Tibial artery (tissue), 4 donors: ENCODE measurements around the gene USH1C.

Experiments used
- DNase-seq, 2 donors: peaks; one replicate each; pipeline ENCODE4 v3.0.0-alpha.2; 2019
- H3K27ac ChIP-seq, 2 donors: fragments of 200-600 bp; sonication (generic) in 1 of 2; 1 replicate in 1 of 2; 2 replicates in 1 of 2; pipeline ENCODE4 v1.5.1; 2018 to 2019; ENCODE audit warnings: mild to moderate bottlenecking in 1 of 2
- H3K27me3 ChIP-seq, 2 donors: fragments of 200-600 bp; sonication (generic) in 1 of 2; one replicate each; pipeline versions ENCODE4 v1.5.1 to v1.6.0; 2016 to 2019
- H3K36me3 ChIP-seq, 3 donors: fragments of 200-600 bp; sonication (generic) in 2 of 3; one replicate each; pipeline ENCODE4 v1.5.1; 2016 to 2019; ENCODE audit warnings: mild to moderate bottlenecking in 2 of 3
- H3K4me1 ChIP-seq, 4 donors: fragments of 200-600 bp; sonication (generic) in 2 of 4; 1 replicate in 3 of 4; 2 replicates in 1 of 4; pipeline ENCODE4 v1.5.1; 2016 to 2019
- H3K4me3 ChIP-seq, 2 donors: fragments of 200-600 bp; sonication (generic) in 1 of 2; 1 replicate in 1 of 2; 2 replicates in 1 of 2; pipeline ENCODE4 v1.5.1; 2018 to 2019; ENCODE audit warnings: mild to moderate bottlenecking in 2 of 2
- H3K9me3 ChIP-seq, 3 donors: fragments of 200-600 bp; sonication (generic) in 1 of 3; one replicate each; pipeline ENCODE4 v1.5.1; 2016 to 2019
- intact Hi-C: fragments of 100-400 bp; cut with DNase I; formaldehyde crosslinking; loops from one replicate; pipeline ENCODE4 v1.15.0; 2023; ENCODE audit warnings: low total_unique reads
- TF ChIP-seq, protein P1 (sequence below), 2 experiments: fragments of 200-600 bp in 1 of 2; fragments of 450-650 bp in 1 of 2; IDR thresholded peaks; one replicate each; pipeline ENCODE4 v1.5.1; 2017 to 2019; ENCODE audit warnings: antibody characterized with exemption in 2 of 2, mild to moderate bottlenecking in 1 of 2, moderate library complexity in 1 of 2

Gene USH1C

GRCh38 chr11:17544181-17544622 lies at the start of gene USH1C:
Gene USH1C (minus strand): TSS chr11:17544416. CDS start chr11:17544307, 109 bp downstream.
- Histone ChIP-seq H3K9me3 (no peaks in the 10 kb centered on the region), H3K27me3 (peaks cover 0 to 33% of the 10 kb centered on the region in 2 donors), H3K27ac (no peak within 1 kb of the TSS), H3K4me1 (peaks cover 0 to 12% (median 3%) of the 10 kb centered on the region in 4 donors), H3K4me3 (peak within 1 kb of the TSS in 1 of 2 donors; percentile 5), H3K36me3 (no peaks in the 10 kb centered on the region)
- no peak for DNase-seq
- intact Hi-C loops: no loop called here
- TF ChIP-seq, protein P1, sequence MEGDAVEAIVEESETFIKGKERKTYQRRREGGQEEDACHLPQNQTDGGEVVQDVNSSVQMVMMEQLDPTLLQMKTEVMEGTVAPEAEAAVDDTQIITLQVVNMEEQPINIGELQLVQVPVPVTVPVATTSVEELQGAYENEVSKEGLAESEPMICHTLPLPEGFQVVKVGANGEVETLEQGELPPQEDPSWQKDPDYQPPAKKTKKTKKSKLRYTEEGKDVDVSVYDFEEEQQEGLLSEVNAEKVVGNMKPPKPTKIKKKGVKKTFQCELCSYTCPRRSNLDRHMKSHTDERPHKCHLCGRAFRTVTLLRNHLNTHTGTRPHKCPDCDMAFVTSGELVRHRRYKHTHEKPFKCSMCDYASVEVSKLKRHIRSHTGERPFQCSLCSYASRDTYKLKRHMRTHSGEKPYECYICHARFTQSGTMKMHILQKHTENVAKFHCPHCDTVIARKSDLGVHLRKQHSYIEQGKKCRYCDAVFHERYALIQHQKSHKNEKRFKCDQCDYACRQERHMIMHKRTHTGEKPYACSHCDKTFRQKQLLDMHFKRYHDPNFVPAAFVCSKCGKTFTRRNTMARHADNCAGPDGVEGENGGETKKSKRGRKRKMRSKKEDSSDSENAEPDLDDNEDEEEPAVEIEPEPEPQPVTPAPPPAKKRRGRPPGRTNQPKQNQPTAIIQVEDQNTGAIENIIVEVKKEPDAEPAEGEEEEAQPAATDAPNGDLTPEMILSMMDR (IDR thresholded peaks at IDR 0.05): no peak

GRCh38 chr11:17593466-17594245 lies 49.4 kb upstream of the USH1C start:
- Histone ChIP-seq H3K36me3 (no peaks in the 10 kb centered on the region), H3K4me3 (no peak overlapping the region), H3K27ac (no peak overlapping the region), H3K27me3 (peaks cover 0 to 14% of the 10 kb centered on the region in 2 donors), H3K4me1 (no peaks in the 10 kb centered on the region), H3K9me3 (peaks cover 0 to 7% (median 0%) of the 10 kb centered on the region in 3 donors)
- intact Hi-C loops: no loop called here
- TF ChIP-seq, protein P1 (IDR thresholded peaks at IDR 0.05): no peak
- peak; percentile 7 to 46 for DNase-seq

DNA sequence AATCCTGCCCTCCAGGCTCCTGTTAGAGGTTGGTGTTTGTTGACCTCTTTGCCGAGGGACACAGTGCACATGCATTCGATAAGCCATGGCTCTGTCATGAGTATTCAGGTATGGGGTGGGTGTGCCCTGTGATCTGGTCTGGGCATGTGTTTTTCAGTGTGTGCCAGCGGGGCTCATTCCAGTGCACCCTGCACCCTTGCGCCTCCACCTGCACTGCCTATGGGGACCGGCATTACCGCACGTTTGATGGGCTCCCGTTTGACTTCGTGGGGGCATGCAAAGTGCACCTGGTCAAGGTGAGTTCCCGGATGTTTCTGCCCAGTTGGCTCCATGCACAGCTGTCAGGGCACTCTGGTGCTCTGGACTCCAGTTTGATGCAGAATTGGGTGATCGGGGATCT lies 47.1 kb upstream of the USH1C start:
- Histone ChIP-seq H3K27me3 (peaks cover 0 to 14% of the 10 kb centered on the region in 2 donors), H3K4me1 (no peaks in the 10 kb centered on the region), H3K9me3 (peaks cover 0 to 7% (median 0%) of the 10 kb centered on the region in 3 donors), H3K36me3 (no peaks in the 10 kb centered on the region), H3K27ac (no peak overlapping the region), H3K4me3 (no peak overlapping the region)
- DNase-seq: peak in 1 of 2 donors; percentile 51
- intact Hi-C loops: no loop called here
- TF ChIP-seq, protein P1 (IDR thresholded peaks at IDR 0.05): no peak

DNA sequence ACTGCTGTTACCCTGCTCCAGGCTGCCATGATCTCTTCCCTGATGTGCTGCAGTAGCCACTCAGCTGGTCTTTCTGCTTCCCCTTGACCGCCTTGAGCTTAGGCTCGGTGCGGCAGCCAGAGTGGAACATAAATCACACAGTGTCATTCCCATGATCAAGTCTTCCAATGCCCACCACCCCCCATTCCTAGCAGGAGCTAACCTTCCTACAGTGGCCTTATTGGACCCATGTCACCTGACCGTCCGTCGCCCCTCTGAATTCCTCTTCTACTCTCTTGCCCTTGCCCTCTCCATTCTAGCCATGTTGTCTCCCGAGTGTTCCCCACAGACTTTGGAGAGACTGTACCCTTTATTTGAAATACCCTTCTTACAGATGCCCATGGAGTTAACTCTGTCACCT lies 46.2 kb upstream of the USH1C start:
- peaks cover 0 to 14% of the 10 kb centered on the region in 2 donors for H3K27me3 ChIP-seq
- DNase-seq: no peak
- intact Hi-C loops: no loop called here

GRCh38 chr11:17588721-17589120 lies 44.5 kb upstream of the USH1C start:
- no peak for DNase-seq
- Histone ChIP-seq H3K36me3 (no peaks in the 10 kb centered on the region), H3K27ac (no peak overlapping the region), H3K4me1 (no peaks in the 10 kb centered on the region), H3K27me3 (peaks cover 0 to 10% of the 10 kb centered on the region in 2 donors), H3K4me3 (no peak overlapping the region), H3K9me3 (no peaks in the 10 kb centered on the region)
- intact Hi-C loops: no loop called here
- TF ChIP-seq, protein P1 (IDR thresholded peaks at IDR 0.05): no peak

More for the DNA sequence above, 46.2 kb upstream of the USH1C start:
- peaks cover 0 to 6% (median 0%) of the 10 kb centered on the region in 3 donors for H3K9me3 ChIP-seq
- no peaks in the 10 kb centered on the region for H3K4me1 ChIP-seq
- H3K36me3 ChIP-seq: no peaks in the 10 kb centered on the region
- TF ChIP-seq, protein P1 (IDR thresholded peaks at IDR 0.05): no peak
- H3K4me3 ChIP-seq: no peak overlapping the region
- H3K27ac ChIP-seq: no peak overlapping the region
